Epithelial cell of esophagus (primary cell): ENCODE measurements around the gene TTC12.
A peak's percentile ranks its signal among the peaks of the same experiment; 100 is the strongest.

Experiments used
- DNase-seq: peaks from one replicate; pipeline ENCODE4 v3.0.0; 2010; ENCODE audit warnings: low read depth
- H3K4me3 ChIP-seq: 2 replicates; pipeline ENCODE4 v1.5.1; 2011; ENCODE audit warnings: mild to moderate bottlenecking, low read length, control low read depth
- CTCF ChIP-seq: IDR thresholded peaks from 2 replicates; pipeline ENCODE4 v1.5.1; 2011; ENCODE audit warnings: low read depth, mild to moderate bottlenecking, low read length, control low read depth, inconsistent platforms; ENCODE audit not compliant: insufficient read depth; ENCODE audit errors: missing control alignments

TTC12 gene

GRCh38 chr11:113338730-113339129 lies 24.3 kb downstream of the TTC12 start:
- H3K4me3 ChIP-seq, result no peak overlapping the region
- no peak for DNase-seq
- no peak for TF ChIP-seq CTCF

- no peak for TF ChIP-seq CTCF
- no peak for DNase-seq
- no peak overlapping the region for H3K4me3 ChIP-seq
Observed at GRCh38 chr11:113339929-113340589, 25.7 kb downstream of the TTC12 start.

GRCh38 chr11:113341388-113342165 lies 27.2 kb downstream of the TTC12 start:
- H3K4me3 ChIP-seq, result no peak overlapping the region
- DNase-seq, result no peak
- TF ChIP-seq CTCF, result no peak

- no peak overlapping the region for H3K4me3 ChIP-seq
- DNase-seq, result peak; percentile 99
- no peak for TF ChIP-seq CTCF
Observed at GRCh38 chr11:113345978-113346377, 31.6 kb downstream of the TTC12 start.

GRCh38 chr11:113349528-113349927 lies 35.1 kb downstream of the TTC12 start:
- DNase-seq, result no peak

GRCh38 chr11:113350336-113351067 lies 36.1 kb downstream of the TTC12 start:
- no peak for DNase-seq
- TF ChIP-seq CTCF, result no peak
- H3K4me3 ChIP-seq, result no peak overlapping the region

More at GRCh38 chr11:113349528-113349927, 35.1 kb downstream of the TTC12 start:
- no peak for TF ChIP-seq CTCF
- no peak overlapping the region for H3K4me3 ChIP-seq
